Mesenchymal stem cell (in vitro differentiated cells and primary cell): Measurements from ENCODE around the gene RUNX1.

ENCODE experiments used
- DNase-seq: peaks from one replicate; pipeline ENCODE4 v3.0.0-alpha.2; 2013
- H2AFZ ChIP-seq: one replicate; pipeline ENCODE4 v1.6.1; 2013; ENCODE audit warnings: low read depth, mild to moderate bottlenecking, control low read depth, inconsistent platforms, low read length, moderate library complexity
- H2AK5ac ChIP-seq: 2 replicates; pipeline ENCODE4 v1.6.1; 2013; ENCODE audit warnings: low read length, moderate library complexity, mild to moderate bottlenecking, inconsistent platforms; ENCODE audit not compliant: severe bottlenecking
- H2BK120ac ChIP-seq: one replicate; pipeline ENCODE4 v1.6.1; 2013; ENCODE audit warnings: low read depth, mild to moderate bottlenecking, inconsistent platforms, low read length, moderate library complexity
- H2BK12ac ChIP-seq, 2 experiments: one replicate each; pipeline ENCODE4 v1.6.1; 2013; ENCODE audit warnings: inconsistent platforms in 2 of 2, low read length in 2 of 2, mild to moderate bottlenecking in 2 of 2, moderate library complexity in 2 of 2, control low read depth in 1 of 2
- H2BK15ac ChIP-seq: one replicate; pipeline ENCODE4 v1.6.1; 2013; ENCODE audit warnings: mild to moderate bottlenecking, low read depth, inconsistent platforms; ENCODE audit not compliant: poor library complexity, severe bottlenecking
- H2BK5ac ChIP-seq: 2 replicates; pipeline ENCODE4 v1.6.1; 2013; ENCODE audit warnings: low read depth, mild to moderate bottlenecking, low read length, control low read depth, inconsistent platforms; ENCODE audit not compliant: poor library complexity, severe bottlenecking
- H3K14ac ChIP-seq, 2 experiments: one replicate each; pipeline ENCODE4 v1.6.1; 2013; ENCODE audit warnings: inconsistent platforms in 2 of 2, low read length in 2 of 2, control low read depth in 1 of 2, mild to moderate bottlenecking in 1 of 2, moderate library complexity in 1 of 2
- H3K18ac ChIP-seq, 2 experiments: one replicate each; pipeline ENCODE4 v1.6.1; 2013; ENCODE audit warnings: inconsistent platforms in 2 of 2, low read length in 2 of 2, control low read depth in 1 of 2, low read depth in 1 of 2, mild to moderate bottlenecking in 1 of 2
- H3K23ac ChIP-seq, 2 experiments: one replicate each; pipeline ENCODE4 v1.6.1; 2013; ENCODE audit warnings: inconsistent platforms in 2 of 2, low read length in 2 of 2, mild to moderate bottlenecking in 2 of 2, moderate library complexity in 2 of 2, control low read depth in 1 of 2
- H3K27ac ChIP-seq: 2 replicates; pipeline ENCODE4 v1.5.1; 2013; ENCODE audit warnings: mild to moderate bottlenecking, moderate library complexity, low read length, control low read depth, inconsistent platforms; ENCODE audit not compliant: poor library complexity, severe bottlenecking
- H3K27me3 ChIP-seq, 2 experiments: 2 replicates each; pipeline versions ENCODE4 v1.6.1 to v1.7.0; 2013; ENCODE audit warnings: low read length in 2 of 2, mild to moderate bottlenecking in 2 of 2, moderate library complexity in 2 of 2, control low read depth in 1 of 2, inconsistent platforms in 1 of 2; ENCODE audit not compliant: control insufficient read depth in 1 of 2, insufficient read depth in 1 of 2
- H3K36me3 ChIP-seq, 2 experiments: 2 replicates each; pipeline versions ENCODE4 v1.6.1 to v1.7.0; 2013; ENCODE audit warnings: low read length in 2 of 2, control low read depth in 1 of 2, inconsistent platforms in 1 of 2, low read depth in 1 of 2, mild to moderate bottlenecking in 1 of 2; ENCODE audit not compliant: insufficient read depth in 2 of 2, control insufficient read depth in 1 of 2
- H3K4ac ChIP-seq, 2 experiments: one replicate each; pipeline ENCODE4 v1.6.1; 2013; ENCODE audit warnings: inconsistent platforms in 2 of 2, low read length in 2 of 2, mild to moderate bottlenecking in 2 of 2, moderate library complexity in 2 of 2, control low read depth in 1 of 2, low read depth in 1 of 2
- H3K4me1 ChIP-seq: 2 replicates; pipeline ENCODE4 v1.6.1; 2013; ENCODE audit warnings: low read depth, low read length, control low read depth; ENCODE audit not compliant: control insufficient read depth, insufficient read depth
- H3K4me2 ChIP-seq: 2 replicates; pipeline ENCODE4 v1.6.1; 2013; ENCODE audit warnings: low read length, mild to moderate bottlenecking, inconsistent platforms; ENCODE audit not compliant: poor library complexity, severe bottlenecking
- H3K4me3 ChIP-seq, 2 experiments: 2 replicates each; pipeline versions ENCODE4 v1.5.1 to v1.7.0; 2013; ENCODE audit warnings: low read length in 2 of 2, mild to moderate bottlenecking in 2 of 2, control low read depth in 1 of 2, low read depth in 1 of 2; ENCODE audit not compliant: insufficient read depth in 1 of 2
- H3K79me1 ChIP-seq: replicated peaks from 2 replicates; pipeline ENCODE4 v1.6.1; 2013; ENCODE audit warnings: mild to moderate bottlenecking, control low read depth, low read length, inconsistent platforms; ENCODE audit not compliant: poor library complexity, severe bottlenecking
- H3K9ac ChIP-seq: 2 replicates; pipeline ENCODE4 v1.7.0; 2013; ENCODE audit warnings: mild to moderate bottlenecking, low read length, moderate library complexity
- H3K9me3 ChIP-seq: 2 replicates; pipeline ENCODE4 v1.7.0; 2013; ENCODE audit warnings: mild to moderate bottlenecking, low read length; ENCODE audit not compliant: control insufficient read depth
- H4K8ac ChIP-seq: one replicate; pipeline ENCODE4 v1.6.1; 2013; ENCODE audit warnings: inconsistent platforms, mild to moderate bottlenecking, low read length, moderate library complexity
- H4K91ac ChIP-seq: one replicate; pipeline ENCODE4 v1.6.1; 2013; ENCODE audit warnings: mild to moderate bottlenecking, low read length, inconsistent platforms
- WGBS: methylation state at CpG from one replicate; pipeline ENCODE4 v1.1.7; 2013; ENCODE audit warnings: mixed read lengths; 5-methylcytosine and 5-hydroxymethylcytosine counted together

RUNX1 gene

DNA sequence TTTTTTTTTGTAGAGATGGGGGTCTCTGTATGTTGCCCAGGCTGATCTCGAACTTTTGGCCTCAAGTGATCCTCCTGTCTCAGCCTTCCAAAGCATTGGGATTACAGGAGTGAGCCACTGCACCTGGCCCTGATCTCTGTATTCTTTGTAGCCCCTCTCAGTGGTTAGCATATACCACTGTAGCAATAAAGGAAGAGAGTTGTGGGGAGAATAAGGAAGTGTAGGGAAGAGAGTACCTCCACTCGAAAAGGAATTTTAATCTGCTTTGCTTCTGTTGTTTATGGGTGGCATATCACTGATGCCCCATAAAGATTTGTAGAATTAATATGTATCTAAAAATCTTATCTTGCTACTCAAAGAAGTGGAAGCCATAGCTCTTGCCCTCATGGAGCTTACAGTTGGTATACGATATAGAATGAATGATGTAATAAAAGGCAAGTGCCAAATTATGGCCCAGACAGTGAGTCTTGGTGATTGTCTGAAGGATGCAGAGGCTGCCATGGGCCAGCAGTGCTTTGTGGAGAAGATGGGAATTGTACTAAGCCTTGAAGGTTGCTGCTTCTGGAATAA lies 284.3 kb downstream of the RUNX1 start:
- no peak overlapping the region for H3K4me3 ChIP-seq

DNA sequence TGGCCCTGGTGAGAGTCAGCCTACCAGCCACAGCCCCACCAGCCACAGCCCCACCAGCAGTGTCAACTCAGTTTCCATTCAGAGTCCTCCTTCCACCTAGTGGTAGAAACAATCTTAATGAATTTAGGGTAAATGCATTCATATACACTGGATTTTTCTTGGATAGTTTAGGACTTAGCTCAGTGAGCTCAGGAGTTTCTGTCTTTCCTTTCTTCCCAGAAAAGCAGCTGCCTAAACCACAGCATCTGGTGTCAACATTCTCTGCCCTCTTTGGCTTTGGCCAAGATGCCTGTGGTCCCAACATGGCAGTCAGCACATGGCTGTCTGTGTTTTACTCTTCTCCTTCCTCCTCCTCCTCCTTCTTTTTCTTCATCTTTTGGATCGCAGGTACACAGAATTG lies 286.3 kb downstream of the RUNX1 start:
- H3K14ac ChIP-seq = no peak overlapping the region
- no peak overlapping the region for H3K4ac ChIP-seq
- no peak overlapping the region for H2BK5ac ChIP-seq
- no peak overlapping the region for H3K23ac ChIP-seq
- H3K4me3 ChIP-seq = no peak overlapping the region
- peak overlapping the region; percentile 42 for H3K27ac ChIP-seq
- H2BK120ac ChIP-seq = no peak overlapping the region
- 100% methylated on average over 1 of the region's 1 CpG for WGBS
- no peak overlapping the region for H3K4me2 ChIP-seq
- no peak overlapping the region for H2AK5ac ChIP-seq
- peaks cover 2% of the 10 kb centered on the region for H3K4me1 ChIP-seq
- H3K27me3 ChIP-seq = no peaks in the 10 kb centered on the region
- H3K36me3 ChIP-seq = no peaks in the 10 kb centered on the region
- no peaks in the 10 kb centered on the region for H3K79me1 ChIP-seq
- H2BK15ac ChIP-seq = no peak overlapping the region
- H3K18ac ChIP-seq = no peak overlapping the region
- peak; percentile 48 for DNase-seq
- H2BK12ac ChIP-seq = no peak overlapping the region
- H3K9me3 ChIP-seq = no peaks in the 10 kb centered on the region
- H3K9ac ChIP-seq = no peak overlapping the region
- H4K91ac ChIP-seq = no peak overlapping the region
- H4K8ac ChIP-seq = no peak overlapping the region
- no peak overlapping the region for H2AFZ ChIP-seq

More for the DNA sequence above, 284.3 kb downstream of the RUNX1 start:
- Histone ChIP-seq H3K9me3 (no peaks in the 10 kb centered on the region), H3K27ac (no peak overlapping the region), H3K79me1 (no peaks in the 10 kb centered on the region), H3K27me3 (no peaks in the 10 kb centered on the region), H4K91ac (no peak overlapping the region), H3K9ac (no peak overlapping the region), H2AK5ac (no peak overlapping the region), H3K36me3 (no peaks in the 10 kb centered on the region), H3K4me2 (no peak overlapping the region), H3K14ac (no peak overlapping the region), H3K18ac (no peak overlapping the region), H3K4ac (no peak overlapping the region), H4K8ac (no peak overlapping the region), H3K4me1 (peaks cover 2% of the 10 kb centered on the region), H3K23ac (no peak overlapping the region), H2BK12ac (no peak overlapping the region), H2BK120ac (no peak overlapping the region), H2AFZ (no peak overlapping the region), H2BK15ac (no peak overlapping the region), H2BK5ac (no peak overlapping the region)
- 73% methylated on average over 3 of the region's 3 CpGs for WGBS
- DNase-seq = no peak

DNA sequence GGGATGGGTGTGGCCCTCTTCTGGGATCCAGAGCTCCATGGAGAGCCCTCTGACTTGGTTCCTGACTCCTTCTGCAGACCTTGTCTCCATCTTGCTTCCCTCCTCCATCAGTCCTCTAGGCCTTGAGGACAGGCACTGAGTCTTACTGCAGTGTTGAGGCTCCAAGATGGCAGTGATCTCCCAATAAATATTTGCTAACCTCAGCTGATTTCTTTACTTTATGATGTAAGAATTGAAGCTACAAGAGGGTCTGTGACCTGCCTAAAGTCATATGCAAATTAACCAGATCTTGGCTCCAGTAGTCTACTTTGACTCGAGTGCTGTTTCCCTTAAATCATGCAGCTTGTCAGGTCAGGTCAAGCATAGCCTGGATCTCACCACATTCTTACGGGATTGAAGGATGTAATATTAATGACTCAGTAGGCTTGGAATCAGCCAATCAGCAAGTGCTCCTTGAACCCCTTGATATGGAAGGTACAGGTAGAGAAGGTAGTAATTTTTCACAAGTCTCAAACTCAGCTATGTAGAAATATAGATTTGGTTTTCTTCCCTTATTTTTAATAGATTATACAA lies 287.3 kb downstream of the RUNX1 start:
- 29% methylated on average over 2 of the region's 2 CpGs for WGBS
- Histone ChIP-seq H3K4me1 (peaks cover 2% of the 10 kb centered on the region), H3K36me3 (no peaks in the 10 kb centered on the region), H3K9ac (no peak overlapping the region), H3K27me3 (no peaks in the 10 kb centered on the region), H3K79me1 (no peaks in the 10 kb centered on the region), H3K4ac (no peak overlapping the region), H3K14ac (no peak overlapping the region), H4K8ac (no peak overlapping the region), H3K9me3 (no peaks in the 10 kb centered on the region), H3K4me2 (no peak overlapping the region), H2BK5ac (no peak overlapping the region), H2AK5ac (no peak overlapping the region), H2BK120ac (no peak overlapping the region), H2AFZ (no peak overlapping the region), H2BK12ac (no peak overlapping the region), H3K4me3 (no peak overlapping the region), H3K18ac (no peak overlapping the region), H4K91ac (no peak overlapping the region), H3K23ac (no peak overlapping the region), H3K27ac (no peak overlapping the region), H2BK15ac (no peak overlapping the region)
- peak; percentile 17 for DNase-seq

DNA sequence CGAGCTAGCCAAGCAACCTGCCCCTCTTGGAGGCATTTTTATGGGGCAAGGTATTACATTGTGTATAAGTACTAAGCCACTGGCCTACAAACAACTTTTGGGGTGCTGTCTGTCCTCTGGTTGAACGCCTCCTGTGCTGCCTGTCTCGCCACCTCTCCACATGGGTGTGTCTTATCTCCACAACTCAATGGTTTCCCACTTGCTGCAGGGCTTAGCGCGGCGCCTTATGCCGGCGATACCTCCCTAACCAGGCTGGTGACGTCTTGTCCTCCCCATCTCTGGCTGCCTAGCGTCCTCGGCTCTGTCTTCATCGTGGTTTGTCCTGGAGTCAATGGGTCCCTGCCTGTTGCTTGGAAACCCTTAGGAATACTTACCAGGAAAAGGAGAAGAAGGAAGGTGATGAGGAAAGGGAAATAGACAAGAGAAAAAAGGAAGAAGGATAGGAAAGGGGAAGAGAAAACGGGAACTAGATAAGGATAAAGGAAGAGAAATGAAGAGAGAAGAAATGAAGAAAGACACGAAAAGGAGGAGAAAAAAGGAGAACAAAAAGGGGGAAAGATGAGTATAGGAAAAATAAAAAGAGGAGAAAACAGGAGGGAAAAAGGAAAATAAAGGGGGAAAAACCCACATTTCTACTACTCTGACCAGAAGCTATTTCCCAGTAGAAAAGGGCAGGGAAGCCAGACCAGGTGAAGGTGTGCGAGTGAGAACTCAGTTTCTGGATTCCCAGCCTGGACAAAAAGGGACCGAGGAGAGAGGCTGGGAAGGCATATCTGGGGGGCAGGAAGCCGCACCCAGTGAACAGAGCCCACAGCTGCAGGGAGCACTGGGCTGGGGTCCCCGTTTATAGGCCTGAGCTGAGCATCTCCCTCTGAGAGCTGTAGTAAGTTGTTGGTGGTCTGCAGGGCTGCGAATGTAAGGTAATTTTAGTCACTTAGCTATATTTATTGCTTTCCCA lies 294.1 kb downstream of the RUNX1 start:
- no peak overlapping the region for H3K4me2 ChIP-seq
- WGBS = 88% methylated on average over 18 of the region's 19 CpGs
- H4K8ac ChIP-seq = no peak overlapping the region

More for the DNA sequence above, 294.1 kb downstream of the RUNX1 start:
- H3K79me1 ChIP-seq = no peaks in the 10 kb centered on the region
- H2BK12ac ChIP-seq = peak overlapping the region in 1 of 2 experiments; percentile 87
- no peak overlapping the region for H3K27ac ChIP-seq
- no peaks in the 10 kb centered on the region for H3K4me1 ChIP-seq
- peak overlapping the region in 1 of 2 experiments; percentile 67 for H3K23ac ChIP-seq
- peaks cover 0 to 3% of the 10 kb centered on the region in 2 experiments for H3K36me3 ChIP-seq
- H3K4ac ChIP-seq = no peak overlapping the region
- H2BK120ac ChIP-seq = no peak overlapping the region
- no peak overlapping the region for H3K4me3 ChIP-seq
- no peak for DNase-seq
- H2AK5ac ChIP-seq = no peak overlapping the region
- no peak overlapping the region for H2AFZ ChIP-seq
- no peak overlapping the region for H2BK15ac ChIP-seq
- peaks cover 0 to 9% of the 10 kb centered on the region in 2 experiments for H3K27me3 ChIP-seq
- H2BK5ac ChIP-seq = no peak overlapping the region
- no peaks in the 10 kb centered on the region for H3K9me3 ChIP-seq
- H3K14ac ChIP-seq = peak overlapping the region in 1 of 2 experiments; percentile 69
- peak overlapping the region in 1 of 2 experiments; percentile 38 for H3K18ac ChIP-seq
- no peak overlapping the region for H3K9ac ChIP-seq
- no peak overlapping the region for H4K91ac ChIP-seq
